A549 (cell line): ENCODE data around the gene TMEM250. TPM values are rescaled to one million over a fixed set of nuclear protein-coding genes. Genes with fewer than 3 reads are reported as not detected.

ENCODE experiments used
- ATAC-seq, 2 experiments: fragments of 200-7000 bp in 1 of 2; fragments of >200 bp in 1 of 2; cut with Nextera tagmentation in 1 of 2; cut with Tn5 transposase in 1 of 2; 3 replicates each; pipeline versions ENCODE4 v1.8.0 to v1.9.1; 2018 to 2020; ENCODE audit warnings: mild to moderate bottlenecking in 1 of 2, moderate library complexity in 1 of 2
- CTCF ChIA-PET: fragments of 300-600 bp; sonication (Branson Sonifier 250); formaldehyde crosslinking; extraction: SDS; loops from one replicate; lab custom pipeline; 2021; ENCODE audit warnings: antibody characterized with exemption, inconsistent platforms; lab: Yijun Ruan, JAX
- POLR2A ChIA-PET: fragments of 350-600 bp; formaldehyde crosslinking; extraction: SDS; loops from one replicate; lab custom pipeline; 2021; ENCODE audit warnings: antibody characterized with exemption, inconsistent platforms; lab: Yijun Ruan, JAX
- DNase-seq, 2 experiments: peaks; one replicate each; pipeline versions ENCODE4 v3.0.0 to v3.0.0-alpha.2; 2011 to 2016; ENCODE audit warnings: low read depth in 1 of 2, low spot score in 1 of 2
- FAIRE-seq: peaks from 2 replicates; lab custom pipeline; 2011; peaks lifted over from hg19 to GRCh38; lab: Jason Lieb, UNC
- H3K27ac ChIP-seq, 2 experiments: fragments of >200 bp; sonication (Bioruptor Twin); formaldehyde crosslinking; 3 replicates each; pipeline ENCODE4 v1.5.1; 2016 to 2017
- H3K4me1 ChIP-seq: fragments of >200 bp; sonication (Bioruptor Twin); formaldehyde crosslinking; 3 replicates; pipeline ENCODE4 v1.6.1; 2016
- H3K4me2 ChIP-seq: fragments of >200 bp; sonication (Bioruptor Twin); formaldehyde crosslinking; 3 replicates; pipeline ENCODE4 v1.6.1; 2016
- H3K4me3 ChIP-seq: fragments of >200 bp; sonication (Bioruptor Twin); formaldehyde crosslinking; 3 replicates; pipeline ENCODE4 v1.5.1; 2016
- H3K9me3 ChIP-seq: fragments of >200 bp; sonication (Bioruptor Twin); formaldehyde crosslinking; 3 replicates; pipeline ENCODE4 v1.6.1; 2016
- ATOH8 ChIP-seq: fragments of 250-450 bp; sonication (Bioruptor Pico); IDR thresholded peaks from 2 replicates; pipeline ENCODE4 v1.5.0; 2020; ENCODE audit warnings: low read depth, mild to moderate bottlenecking, moderate library complexity
- BCL3 ChIP-seq: fragments of >200 bp; sonication (Bioruptor Twin); formaldehyde crosslinking; IDR thresholded peaks from 3 replicates; pipeline ENCODE4 v1.6.1; 2016
- CEBPB ChIP-seq, 2 experiments: fragments of >200 bp in 1 of 2; sonication (Bioruptor Twin) in 1 of 2; formaldehyde crosslinking in 1 of 2; IDR thresholded peaks; 2 replicates each; pipeline ENCODE4 v1.6.1; 2012 to 2016
- CHD2 ChIP-seq: fragments of 150-350 bp; IDR thresholded peaks from 2 replicates; pipeline ENCODE4 v1.6.1; 2014; ENCODE audit warnings: low read length; ENCODE audit not compliant: partially characterized antibody
- CHD4 ChIP-seq: fragments of 200-600 bp; sonication (generic); IDR thresholded peaks from 2 replicates; pipeline ENCODE4 v1.6.1; 2016; ENCODE audit warnings: antibody characterized with exemption, mild to moderate bottlenecking, borderline replicate concordance
- EP300 ChIP-seq, 2 experiments: fragments of >200 bp; sonication (Bioruptor Twin); formaldehyde crosslinking; IDR thresholded peaks; 2 replicates in 1 of 2; 3 replicates in 1 of 2; pipeline ENCODE4 v1.6.1; 2016 to 2017
- ESRRA ChIP-seq: fragments of 150-350 bp; IDR thresholded peaks from 2 replicates; pipeline ENCODE4 v1.6.1; 2014; ENCODE audit warnings: mild to moderate bottlenecking, low read length, borderline replicate concordance
- FOSB ChIP-seq: fragments of 250-450 bp; sonication (Bioruptor Pico); IDR thresholded peaks from 2 replicates; pipeline ENCODE4 v1.5.0; 2020; ENCODE audit warnings: mild to moderate bottlenecking, moderate library complexity
- FOSL2 ChIP-seq, 2 experiments: fragments of 450-650 bp in 1 of 2; fragments of >200 bp in 1 of 2; sonication (Bioruptor Twin) in 1 of 2; formaldehyde crosslinking; IDR thresholded peaks; 2 replicates each; pipeline versions ENCODE4 v1.5.0 to v1.6.1; 2016 to 2020; ENCODE audit warnings: mild to moderate bottlenecking in 1 of 2, moderate library complexity in 1 of 2
- JUN ChIP-seq, 2 experiments: fragments of >200 bp; sonication (Bioruptor Twin); formaldehyde crosslinking; IDR thresholded peaks; 2 replicates in 1 of 2; 3 replicates in 1 of 2; pipeline ENCODE4 v1.6.1; 2016 to 2017
- MYC ChIP-seq: IDR thresholded peaks from 2 replicates; pipeline ENCODE4 v1.6.1; 2012; ENCODE audit warnings: mild to moderate bottlenecking, inconsistent platforms, low read length, improper control_type of control experiment, borderline replicate concordance
- PBX3 ChIP-seq: IDR thresholded peaks from 2 replicates; pipeline ENCODE4 v1.6.1; 2012
- RAD21 ChIP-seq, 2 experiments: fragments of >200 bp in 1 of 2; sonication (Bioruptor Twin) in 1 of 2; formaldehyde crosslinking in 1 of 2; IDR thresholded peaks in 1 of 2; conservative IDR thresholded peaks in 1 of 2; 2 replicates in 1 of 2; 3 replicates in 1 of 2; pipeline ENCODE4 v1.6.1; 2012 to 2018; ENCODE audit warnings: inconsistent platforms in 1 of 2
- RCOR1 ChIP-seq: fragments of 150-350 bp; IDR thresholded peaks from 2 replicates; pipeline ENCODE4 v1.6.1; 2014; ENCODE audit warnings: antibody characterized with exemption, low read length, low read depth
- REST ChIP-seq: fragments of 200-600 bp; sonication (generic); IDR thresholded peaks from 2 replicates; pipeline ENCODE4 v1.6.1; 2016; ENCODE audit warnings: antibody characterized with exemption, mild to moderate bottlenecking, moderate library complexity
- RFX5 ChIP-seq: fragments of 450-650 bp; IDR thresholded peaks from 2 replicates; pipeline ENCODE4 v1.7.1; 2014; ENCODE audit warnings: antibody characterized with exemption, mild to moderate bottlenecking, moderate library complexity
- SMC3 ChIP-seq: fragments of >200 bp; sonication (Bioruptor Twin); formaldehyde crosslinking; IDR thresholded peaks from 3 replicates; pipeline ENCODE4 v1.6.1; 2018; ENCODE audit warnings: inconsistent platforms
- TP53 ChIP-seq: fragments of 250-450 bp; sonication (Bioruptor Pico); IDR thresholded peaks from 2 replicates; pipeline ENCODE4 v1.5.0; 2021; ENCODE audit warnings: mild to moderate bottlenecking, moderate library complexity
- ZC3H11A ChIP-seq: fragments of 450-650 bp; IDR thresholded peaks from 2 replicates; pipeline ENCODE4 v1.6.1; 2014; ENCODE audit warnings: antibody characterized with exemption, mild to moderate bottlenecking
- ZSCAN20 ChIP-seq: fragments of 250-450 bp; sonication (Bioruptor Pico); IDR thresholded peaks from 2 replicates; pipeline ENCODE4 v1.8.0; 2022; ENCODE audit warnings: mild to moderate bottlenecking, moderate library complexity
- WGBS: methylation state at CpG from one replicate; pipeline ENCODE4 v1.1.6; 2017; ENCODE audit errors: missing lambda C conversion rate; 5-methylcytosine and 5-hydroxymethylcytosine counted together
- polyA plus RNA-seq, 4 experiments: library from polyadenylated mRNA; depleted of rRNA in 3 of 4; stranded (reverse); fragments of >200 nt; fragmentation: RNase III in 1 of 4; extraction: RNeasy Plus Mini Kit Qiagen cat#74134 plus additional on column Dnase treatment in 1 of 4; gene quantifications; 2 replicates in 3 of 4; 3 replicates in 1 of 4; pipeline ENCODE4 v1.2.3, GENCODE V29; 2011 to 2017

Gene TMEM250
- polyA plus RNA-seq, 2 of the 4 experiments (the other 2 are of a cell fraction) = 13.0 to 35.2 TPM

- TF ChIP-seq CHD2 (no peak), EP300 (IDR thresholded peaks at IDR 0.05) (no peak), BCL3 (no peak), TP53 (no peak), SMC3 (no peak), JUN (IDR thresholded peaks at IDR 0.05) (no peak), CEBPB (IDR thresholded peaks at IDR 0.05) (no peak), FOSB (CRISPR knock-in tag) (no peak), MYC (no peak), PBX3 (no peak), REST (no peak), FOSL2 (IDR thresholded peaks at IDR 0.05) (no peak), FOSL2 (CRISPR knock-in tag; IDR thresholded peaks at IDR 0.05) (no peak), ZC3H11A (no peak)
- WGBS = 84% methylated on average over 8 of the region's 8 CpGs
- ChIA-PET CTCF (interaction anchor here (3.1 kb wide), 1 partner anchor 110 kb away, joined by 12 read pairs; no protein-coding TSS in a partner anchor), POLR2A (no interaction called here)
- Histone ChIP-seq H3K4me2 (no peak overlapping the region), H3K27ac (no peak overlapping the region), H3K4me3 (no peak overlapping the region), H3K4me1 (peaks cover 31% of the 10 kb centered on the region), H3K9me3 (no peaks in the 10 kb centered on the region)
- ATAC-seq (no peak), DNase-seq (no peak), FAIRE-seq (no peak)
These were observed 41.2 kb downstream of the TMEM250 start for GRCh38 chr9:136077491-136077890.

- Histone ChIP-seq H3K4me1 (peaks cover 31% of the 10 kb centered on the region), H3K9me3 (no peaks in the 10 kb centered on the region), H3K27ac (no peak overlapping the region), H3K4me2 (no peak overlapping the region), H3K4me3 (no peak overlapping the region)
- no peak for TF ChIP-seq RAD21 (conservative IDR thresholded peaks at IDR 0.05 in 1 of 2, IDR thresholded peaks at IDR 0.05 in 1 of 2)
- CTCF ChIA-PET = no interaction called here
- no peak for FAIRE-seq
- no peak for DNase-seq
- 96% methylated on average over 24 of the region's 26 CpGs for WGBS
- ATAC-seq = no peak
- POLR2A ChIA-PET = no interaction called here
These were observed 42.6 kb downstream of the TMEM250 start for GRCh38 chr9:136075881-136076678.

GRCh38 chr9:136075134-136075841, 43.4 kb downstream of the TMEM250 start:
- no peak overlapping the region for H3K27ac ChIP-seq
- ChIA-PET CTCF (interaction anchor here (0.7 kb wide), 2 partner anchors 22 to 47 kb away, joined by 3 read pairs; no protein-coding TSS in a partner anchor), POLR2A (no interaction called here)
- no peaks in the 10 kb centered on the region for H3K9me3 ChIP-seq
- peaks cover 25% of the 10 kb centered on the region for H3K4me1 ChIP-seq
- H3K4me2 ChIP-seq = no peak overlapping the region
- FAIRE-seq (no peak), ATAC-seq (no peak), DNase-seq (no peak)
- 93% methylated on average over 33 of the region's 35 CpGs for WGBS
- H3K4me3 ChIP-seq = no peak overlapping the region
- TF ChIP-seq ESRRA (no peak), REST (no peak), ZSCAN20 (no peak), CHD4 (no peak), MYC (no peak), RCOR1 (no peak), RFX5 (no peak), ATOH8 (no peak)
